ENCODE results near the gene KRTAP4-1.
"Not testable (repeated sequence)": the region's sequence is repeated elsewhere in the genome, so short reads cannot be mapped to it uniquely, and the experiment has no call there.

GRCh38 chr17:41148971-41149651 lies 35.6 kb downstream of the KRTAP4-1 start:
- not testable (repeated sequence) for TF ChIP-seq CTCF, POLR2A, EP300 (IDR thresholded peaks at IDR 0.05)

All from sigmoid colon (tissue), 4 donors.